Myocyte (in vitro differentiated cells): ENCODE results near the gene UBXN7. TPM values are rescaled to one million over a fixed set of nuclear protein-coding genes. Genes with fewer than 3 reads are reported as not detected.
"Not testable (repeated sequence)": the region's sequence is repeated elsewhere in the genome, so short reads cannot be mapped to it uniquely, and the experiment has no call there.

ENCODE experiments used
- DNase-seq: peaks from one replicate; pipeline ENCODE4 v3.0.0-alpha.2; 2012; ENCODE audit warnings: low read depth
- polyA plus RNA-seq: library from polyadenylated mRNA; unstranded; fragments of >200 nt; gene quantifications from one replicate; pipeline ENCODE4 v1.2.1, GENCODE V29; 2012; ENCODE audit warnings: missing spikeins
- total RNA-seq: library from RNA; depleted of rRNA; stranded (reverse); fragments of >200 nt; gene quantifications from 2 replicates; pipeline ENCODE4 v1.2.3, GENCODE V29; 2014

UBXN7 gene, protein sequence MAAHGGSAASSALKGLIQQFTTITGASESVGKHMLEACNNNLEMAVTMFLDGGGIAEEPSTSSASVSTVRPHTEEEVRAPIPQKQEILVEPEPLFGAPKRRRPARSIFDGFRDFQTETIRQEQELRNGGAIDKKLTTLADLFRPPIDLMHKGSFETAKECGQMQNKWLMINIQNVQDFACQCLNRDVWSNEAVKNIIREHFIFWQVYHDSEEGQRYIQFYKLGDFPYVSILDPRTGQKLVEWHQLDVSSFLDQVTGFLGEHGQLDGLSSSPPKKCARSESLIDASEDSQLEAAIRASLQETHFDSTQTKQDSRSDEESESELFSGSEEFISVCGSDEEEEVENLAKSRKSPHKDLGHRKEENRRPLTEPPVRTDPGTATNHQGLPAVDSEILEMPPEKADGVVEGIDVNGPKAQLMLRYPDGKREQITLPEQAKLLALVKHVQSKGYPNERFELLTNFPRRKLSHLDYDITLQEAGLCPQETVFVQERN
- total RNA-seq: 10.5 and 13.3 TPM in 2 replicates
- 9.1 TPM for polyA plus RNA-seq

DNA sequence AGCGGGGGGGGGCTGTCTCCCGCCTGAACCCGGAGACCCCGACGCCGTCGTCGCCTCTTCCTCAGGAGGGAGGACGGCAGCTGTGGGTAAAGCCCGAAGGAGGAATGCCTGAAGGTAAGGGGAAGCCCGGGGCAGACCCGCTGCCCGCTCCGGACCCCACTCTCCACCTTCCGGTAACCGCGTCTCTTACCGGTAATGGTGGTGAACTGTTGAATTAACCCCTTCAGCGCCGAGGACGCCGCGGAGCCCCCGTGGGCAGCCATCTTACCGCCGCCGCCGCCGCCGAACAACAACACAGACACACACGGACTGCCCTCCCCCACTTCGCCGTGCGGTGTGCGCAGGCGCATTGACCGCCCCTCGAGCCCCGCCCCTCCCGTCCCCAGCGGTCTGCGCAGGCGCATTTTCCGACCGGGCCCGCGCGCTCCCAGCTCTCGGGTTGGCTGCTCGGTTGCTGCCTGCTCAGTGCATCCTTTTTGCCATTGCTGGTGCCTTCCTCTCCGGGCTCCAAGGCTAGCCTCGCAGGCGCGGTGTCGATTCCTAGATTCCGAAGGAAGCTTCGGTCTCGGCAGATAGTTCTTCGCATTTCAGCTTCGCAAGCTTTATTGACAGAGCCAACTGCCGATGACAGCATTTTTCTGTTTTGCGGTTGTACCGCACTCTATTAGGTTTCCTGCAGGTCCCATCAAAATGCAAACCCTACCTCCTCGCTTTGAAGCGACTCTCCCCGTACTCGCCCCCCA, at the start of gene UBXN7:
UBXN7 (minus strand) TSS at position 291 of the 743 bp plus-strand sequence; CDS start at position 263, 28 bp downstream.
- DNase-seq: peak; percentile 95

DNA sequence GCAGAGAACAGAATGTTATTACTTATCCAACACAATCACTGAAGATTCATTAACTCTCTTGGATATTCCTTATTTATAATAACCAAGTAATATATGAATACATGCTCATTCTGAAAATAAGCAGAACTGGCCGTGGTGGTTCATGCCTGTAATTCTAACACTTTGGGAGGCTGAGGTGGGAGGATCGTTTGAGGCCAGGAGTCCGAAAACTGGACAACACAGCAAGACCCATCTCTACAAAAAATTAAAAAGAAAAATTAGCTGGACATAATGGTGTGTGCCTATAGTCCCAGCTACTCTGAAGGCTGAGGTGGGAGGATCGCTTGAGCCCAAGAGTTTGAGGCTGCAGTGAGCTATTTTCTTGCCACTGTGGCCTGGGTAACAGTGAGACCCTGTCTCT, 45.5 kb upstream of the UBXN7 start:
- DNase-seq: no peak

GRCh38 chr3:196472286-196472685, 40.1 kb upstream of the UBXN7 start:
- no peak for DNase-seq

GRCh38 chr3:196471551-196471950, 39.3 kb upstream of the UBXN7 start:
- DNase-seq: no peak

- DNase-seq: not testable (repeated sequence)
Measured at GRCh38 chr3:196470182-196470581, 38.0 kb upstream of the UBXN7 start.

DNA sequence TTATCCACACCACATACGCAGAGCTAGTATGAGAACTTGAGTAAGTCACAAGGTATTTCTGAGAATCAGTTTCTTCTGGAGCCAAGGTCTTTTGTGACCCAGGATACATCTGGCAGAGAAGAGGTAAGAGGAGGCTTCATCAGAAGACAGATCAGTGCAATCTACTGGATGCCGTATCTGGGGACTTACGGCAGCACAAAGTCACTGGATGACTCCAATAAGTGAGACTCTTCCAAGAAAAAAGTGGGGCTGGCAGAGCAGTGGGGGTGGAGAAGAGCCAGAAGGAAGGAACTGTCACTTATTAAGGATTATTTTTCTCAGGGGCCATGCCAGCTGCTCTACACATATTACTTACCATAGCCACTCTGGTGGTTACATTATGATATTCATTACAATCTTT, 31.6 kb upstream of the UBXN7 start:
- DNase-seq: no peak

GRCh38 chr3:196463478-196463756, 31.2 kb upstream of the UBXN7 start:
- DNase-seq: no peak

GRCh38 chr3:196462680-196463477, 30.7 kb upstream of the UBXN7 start:
- not testable (repeated sequence) for DNase-seq

DNA sequence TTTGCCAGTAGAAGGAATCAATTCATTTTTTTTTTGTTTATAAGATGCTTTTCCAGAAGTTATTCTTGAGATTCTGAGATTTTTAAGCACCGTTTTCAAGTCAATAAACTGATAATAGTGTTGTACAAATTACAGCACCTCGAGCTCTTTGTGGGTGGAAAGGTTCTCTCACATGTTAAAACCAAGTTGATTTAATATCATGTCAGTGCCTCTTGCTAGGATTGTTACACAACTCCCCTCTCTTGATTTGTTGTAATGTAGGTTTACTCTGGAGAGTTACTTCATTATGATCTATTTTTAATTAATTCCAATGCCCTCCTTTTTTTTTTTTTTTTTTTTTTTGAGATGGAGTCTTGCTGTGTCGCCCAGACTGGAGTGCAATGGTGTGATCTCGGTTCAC, 25.8 kb upstream of the UBXN7 start:
- DNase-seq: no peak

DNA sequence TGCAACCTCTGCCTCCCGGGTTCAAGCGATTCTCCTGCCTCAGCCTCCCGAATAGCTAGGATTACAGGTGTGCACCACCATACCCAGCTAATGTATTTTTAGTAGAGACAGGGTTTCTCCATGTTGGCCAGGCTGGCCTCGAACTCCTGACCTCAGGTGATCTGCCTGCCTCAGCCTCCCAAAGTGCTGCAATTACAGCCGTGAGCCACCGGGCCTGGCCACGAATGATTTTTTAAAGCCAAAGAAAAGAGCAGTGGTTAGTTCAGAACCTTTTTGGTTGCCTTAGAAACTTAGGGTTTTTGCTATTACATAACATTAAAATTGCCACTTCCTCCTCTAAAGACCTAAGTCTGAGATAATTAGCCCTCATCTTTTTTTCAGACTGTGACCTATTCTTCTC, 25.2 kb upstream of the UBXN7 start:
- DNase-seq: not testable (repeated sequence)

- peak; percentile 96 for DNase-seq
Measured at GRCh38 chr3:196454935-196455334, 22.7 kb upstream of the UBXN7 start.

DNA sequence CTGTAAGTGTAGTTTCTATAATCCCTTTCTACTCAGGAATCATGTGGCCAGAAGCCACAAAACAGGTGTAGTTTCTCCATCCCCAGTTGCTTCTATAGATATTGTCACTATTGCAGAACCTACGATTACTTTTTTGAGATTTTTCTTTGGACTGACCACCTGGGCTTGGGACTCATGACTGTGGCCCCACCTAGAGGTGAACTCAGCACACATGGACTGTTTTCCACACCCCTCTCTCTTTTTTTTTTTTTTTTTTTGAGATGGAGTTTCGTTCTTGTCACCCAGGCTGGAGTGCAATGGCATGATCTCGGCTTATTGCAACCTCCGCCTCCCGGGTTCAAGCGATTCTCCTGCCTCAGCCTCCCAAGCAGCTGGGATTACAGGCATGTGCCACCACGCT, 13.2 kb upstream of the UBXN7 start:
- not testable (repeated sequence) for DNase-seq

DNA sequence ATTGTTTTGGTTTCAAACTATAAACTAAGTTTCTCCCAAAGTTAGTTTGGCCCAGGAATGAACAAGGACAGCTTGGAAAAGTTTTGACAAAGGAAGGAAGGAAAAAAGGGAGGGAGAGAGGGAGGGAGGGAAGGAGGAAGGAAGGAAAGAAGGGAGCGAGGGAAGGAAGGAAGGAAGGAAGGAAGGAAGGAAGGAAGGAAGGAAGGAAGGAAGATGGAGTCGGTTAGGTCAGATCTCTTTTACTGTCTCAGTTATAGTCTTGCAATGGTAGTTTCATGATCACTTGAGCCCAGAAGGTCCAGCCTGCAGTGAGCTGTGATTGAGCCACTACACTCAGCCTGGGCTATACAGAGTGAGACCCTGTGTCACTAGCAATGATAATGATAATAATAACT, 12.3 kb upstream of the UBXN7 start:
- no peak for DNase-seq

- no peak for DNase-seq
Measured at GRCh38 chr3:196440696-196441095, 8.5 kb upstream of the UBXN7 start.

GRCh38 chr3:196440041-196440537, 7.9 kb upstream of the UBXN7 start:
- DNase-seq: peak; percentile 50

DNA sequence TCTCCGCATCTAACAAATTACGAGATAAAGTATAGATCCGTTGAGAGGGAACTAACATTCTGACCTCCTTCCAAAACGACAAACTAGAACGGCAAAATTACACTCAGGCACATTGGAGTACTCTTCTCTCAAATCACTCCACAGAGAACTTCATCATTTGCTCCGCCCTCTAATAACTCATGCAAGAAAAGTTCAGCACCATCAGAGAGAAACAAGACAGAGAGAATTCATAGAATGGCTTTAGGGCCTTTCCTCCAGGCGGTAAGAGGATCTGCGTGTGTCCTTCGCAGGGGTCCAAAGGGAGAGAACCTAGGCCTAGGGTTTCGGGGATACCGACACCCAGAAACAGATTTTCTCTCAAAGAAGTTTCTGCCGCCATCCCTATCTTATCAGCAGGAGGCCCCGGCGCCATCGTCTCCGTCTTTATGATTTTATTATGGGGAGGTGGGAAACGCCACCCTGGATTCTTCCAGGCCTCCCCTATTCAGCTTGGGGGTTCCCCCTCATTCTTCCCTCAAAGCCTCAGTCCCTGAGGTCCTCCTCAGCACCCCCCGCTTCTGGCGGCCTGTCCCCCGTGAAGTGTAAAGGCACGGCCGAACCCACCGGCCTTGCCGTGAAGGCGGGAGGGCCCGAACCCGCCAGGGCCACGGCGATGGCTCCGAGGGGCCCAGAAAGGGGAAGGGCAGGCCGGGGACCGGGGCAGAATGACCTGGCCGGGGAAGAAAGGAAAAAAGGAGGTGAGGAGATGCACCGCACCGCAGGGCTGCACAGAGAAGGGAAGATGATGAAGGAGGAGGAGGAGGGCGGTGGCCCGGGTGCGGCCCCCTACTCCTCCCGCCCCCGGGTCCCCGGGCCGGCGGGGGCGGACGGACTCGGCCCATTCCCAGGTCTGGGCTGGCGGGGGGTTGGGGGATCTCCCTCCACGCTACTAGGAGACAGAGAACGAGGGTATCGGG, 768 bp downstream of the UBXN7 start:
- peak; percentile 76 for DNase-seq

GRCh38 chr3:196428041-196428440, 4.2 kb downstream of the UBXN7 start:
- DNase-seq: no peak

GRCh38 chr3:196424421-196424820, 7.8 kb downstream of the UBXN7 start:
- DNase-seq: not testable (repeated sequence)

- DNase-seq: peak; percentile 98
Measured at GRCh38 chr3:196423044-196423781, 9.0 kb downstream of the UBXN7 start.

GRCh38 chr3:196421668-196422067, 10.6 kb downstream of the UBXN7 start:
- not testable (repeated sequence) for DNase-seq
